Measurements from ENCODE around the gene FAM83C.
"Not testable (repeated sequence)": the region's sequence is repeated elsewhere in the genome, so short reads cannot be mapped to it uniquely, and the experiment has no call there.

Gene FAM83C

GRCh38 chr20:35318502-35319157 is 26.4 kb upstream of the FAM83C start:
- no peak for DNase-seq (ENCODE audit: low read depth in 2 of 2)

- DNase-seq (ENCODE audit: low read depth in 2 of 2) = no peak
Measured at GRCh38 chr20:35317416-35318210, 25.4 kb upstream of the FAM83C start.

- no peak for DNase-seq (ENCODE audit: low read depth in 2 of 2)
Measured at GRCh38 chr20:35316086-35316485, 23.9 kb upstream of the FAM83C start.

- DNase-seq (ENCODE audit: low read depth in 2 of 2) = not testable (repeated sequence)
Measured at GRCh38 chr20:35315632-35316020, 23.4 kb upstream of the FAM83C start.

- no peak for DNase-seq (ENCODE audit: low read depth in 2 of 2)
Measured at GRCh38 chr20:35314816-35315631, 22.8 kb upstream of the FAM83C start.

- DNase-seq (ENCODE audit: low read depth in 2 of 2) = peak in 1 of 2 donors; percentile 22
Measured at GRCh38 chr20:35312318-35312717, 20.1 kb upstream of the FAM83C start.

GRCh38 chr20:35311822-35312221 is 19.6 kb upstream of the FAM83C start:
- no peak for DNase-seq (ENCODE audit: low read depth in 2 of 2)

- peak; percentile 66 to 71 for DNase-seq (ENCODE audit: low read depth in 2 of 2)
Measured at GRCh38 chr20:35311409-35311808, 19.2 kb upstream of the FAM83C start.

GRCh38 chr20:35307666-35308653 is 15.7 kb upstream of the FAM83C start:
- no peak for DNase-seq (ENCODE audit: low read depth in 2 of 2)

GRCh38 chr20:35306931-35307517 is 14.8 kb upstream of the FAM83C start:
- peak; percentile 15 to 20 for DNase-seq (ENCODE audit: low read depth in 2 of 2)

GRCh38 chr20:35305682-35306556 is 13.7 kb upstream of the FAM83C start:
- peak; percentile 72 to 83 for DNase-seq (ENCODE audit: low read depth in 2 of 2)

- DNase-seq (ENCODE audit: low read depth in 2 of 2) = no peak
Measured at GRCh38 chr20:35304956-35305355, 12.7 kb upstream of the FAM83C start.

- peak; percentile 78 to 82 for DNase-seq (ENCODE audit: low read depth in 2 of 2)
Measured at GRCh38 chr20:35303735-35304491, 11.7 kb upstream of the FAM83C start.

GRCh38 chr20:35303382-35303734 is 11.1 kb upstream of the FAM83C start:
- no peak for DNase-seq (ENCODE audit: low read depth in 2 of 2)

GRCh38 chr20:35302421-35303335 is 10.5 kb upstream of the FAM83C start:
- DNase-seq (ENCODE audit: low read depth in 2 of 2) = no peak

- DNase-seq (ENCODE audit: low read depth in 2 of 2) = no peak
Measured at GRCh38 chr20:35301426-35301825, 9.2 kb upstream of the FAM83C start.

GRCh38 chr20:35300469-35301262 is 8.4 kb upstream of the FAM83C start:
- no peak for DNase-seq (ENCODE audit: low read depth in 2 of 2)

Data from stimulated activated CD4-positive, alpha-beta T cell treated with anti-CD3 and anti-CD28 coated beads, Interleukin-4, amount 100 ng/mL, for 48 hours (primary cell).